Brain microvascular endothelial cell (primary cell): ENCODE measurements around the gene LDAH.
A peak's percentile ranks its signal among the peaks of the same experiment; 100 is the strongest.

Source experiments
- DNase-seq: peaks from one replicate; pipeline ENCODE4 v3.0.0-alpha.2; 2020
- H3K27ac ChIP-seq: fragments of 250-450 bp; sonication (Bioruptor Pico); 2 replicates; pipeline ENCODE4 v1.5.1; 2020; ENCODE audit warnings: mild to moderate bottlenecking, moderate library complexity
- H3K27me3 ChIP-seq: fragments of 250-450 bp; sonication (Bioruptor Pico); replicated peaks from 2 replicates; pipeline ENCODE4 v1.5.1; 2020; ENCODE audit warnings: mild to moderate bottlenecking
- H3K36me3 ChIP-seq: fragments of 250-450 bp; sonication (Bioruptor Pico); replicated peaks from 2 replicates; pipeline ENCODE4 v1.5.1; 2020; ENCODE audit warnings: mild to moderate bottlenecking
- H3K4me3 ChIP-seq: 2 replicates; pipeline ENCODE4 v1.5.1; 2011; ENCODE audit warnings: low read depth, mild to moderate bottlenecking, control low read depth, low read length, moderate library complexity
- CTCF ChIP-seq: IDR thresholded peaks from 2 replicates; pipeline ENCODE4 v1.5.1; 2011; ENCODE audit warnings: low read depth, mild to moderate bottlenecking, moderate library complexity, low read length, control low read depth, inconsistent platforms; ENCODE audit errors: missing control alignments
- in situ Hi-C: cut with HindIII; loops from 2 replicates; pipeline ENCODE4 v1.10.0; 2017; ENCODE audit warnings: low sequenced_read_pairs, low pct_ligation_motif_present

LDAH gene

GRCh38 chr2:20650393-20650876 lies 172.5 kb downstream of the LDAH start:
- Histone ChIP-seq H3K36me3 (no peaks in the 10 kb centered on the region), H3K4me3 (peak overlapping the region; percentile 94), H3K27me3 (no peaks in the 10 kb centered on the region), H3K27ac (peak overlapping the region; percentile 93)
- in situ Hi-C loops: no loop called here
- TF ChIP-seq CTCF: peak; percentile 11
- peak; percentile 35 for DNase-seq

DNA sequence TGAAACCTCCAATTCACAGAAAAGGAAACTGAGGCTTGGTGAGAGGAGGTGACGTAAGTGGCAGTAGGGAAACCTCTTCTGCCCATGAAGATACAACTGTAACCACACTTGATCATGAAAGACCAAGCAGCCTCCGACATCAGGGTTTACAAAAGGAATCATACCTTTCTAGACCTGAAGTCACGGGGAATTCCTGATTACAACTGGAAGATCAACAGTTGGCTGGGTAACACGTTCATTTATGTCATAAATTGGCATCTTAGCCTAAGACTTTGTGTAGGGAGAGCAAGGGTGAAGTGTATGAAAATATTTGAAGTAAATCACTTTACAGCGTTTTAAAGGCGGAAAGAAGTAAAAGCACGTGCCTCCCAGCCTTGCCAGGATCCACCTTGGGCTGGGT lies 172.9 kb downstream of the LDAH start:
- no peak for TF ChIP-seq CTCF
- no peak overlapping the region for H3K27ac ChIP-seq
- in situ Hi-C loops: loop anchor here (25.0 kb wide), 1 partner anchor 238 kb away; no protein-coding TSS in a partner anchor
- H3K27me3 ChIP-seq: no peaks in the 10 kb centered on the region
- DNase-seq: no peak
- H3K36me3 ChIP-seq: no peaks in the 10 kb centered on the region
- peak overlapping the region; percentile 94 for H3K4me3 ChIP-seq

GRCh38 chr2:20649576-20649975 lies 173.3 kb downstream of the LDAH start:
- in situ Hi-C loops: loop anchor here (25.0 kb wide), 1 partner anchor 237 kb away; no protein-coding TSS in a partner anchor
- no peak for TF ChIP-seq CTCF
- Histone ChIP-seq H3K4me3 (no peak overlapping the region), H3K27ac (no peak overlapping the region), H3K27me3 (no peaks in the 10 kb centered on the region), H3K36me3 (no peaks in the 10 kb centered on the region)
- DNase-seq: no peak

DNA sequence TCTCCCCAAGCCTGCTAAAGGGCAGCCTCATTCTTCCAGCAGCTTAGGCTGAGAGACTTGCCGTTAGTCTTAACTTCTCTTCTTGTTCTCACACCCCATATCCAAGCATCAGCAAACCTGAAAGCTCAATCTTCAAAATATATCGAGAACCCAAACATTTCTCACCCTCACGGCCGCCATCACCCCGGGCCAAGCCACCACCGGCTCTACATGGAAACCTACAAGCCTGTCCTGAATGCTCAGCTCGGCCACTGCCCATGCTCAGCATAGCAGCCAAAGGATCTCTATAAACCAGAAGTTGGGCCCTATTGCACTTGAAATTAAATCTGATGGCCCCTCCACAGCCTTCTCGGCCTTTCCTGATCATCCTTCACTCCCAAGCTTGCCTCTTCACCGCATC lies 174.1 kb downstream of the LDAH start:
- DNase-seq: no peak
- in situ Hi-C loops: loop anchor here (25.0 kb wide), 1 partner anchor 237 kb away; no protein-coding TSS in a partner anchor
- Histone ChIP-seq H3K36me3 (no peaks in the 10 kb centered on the region), H3K27me3 (no peaks in the 10 kb centered on the region), H3K4me3 (no peak overlapping the region), H3K27ac (no peak overlapping the region)
- TF ChIP-seq CTCF: no peak

- in situ Hi-C loops: loop anchor here (25.0 kb wide), 1 partner anchor 236 kb away; no protein-coding TSS in a partner anchor
- H3K27ac ChIP-seq: no peak overlapping the region
These were observed 174.7 kb downstream of the LDAH start for GRCh38 chr2:20648206-20648605.

More at GRCh38 chr2:20648206-20648605, 174.7 kb downstream of the LDAH start:
- DNase-seq: no peak
- Histone ChIP-seq H3K4me3 (no peak overlapping the region), H3K36me3 (no peaks in the 10 kb centered on the region), H3K27me3 (no peaks in the 10 kb centered on the region)
- no peak for TF ChIP-seq CTCF
